ENCODE data around the gene NDUFAF2. TPM values are rescaled to one million over a fixed set of nuclear protein-coding genes. Genes with fewer than 3 reads are reported as not detected.

NDUFAF2 gene
- polyA plus RNA-seq, 1 of the 3 experiments (the other 2 are of a cell fraction), result 33.4 TPM

GRCh38 chr5:61100437-61100836 lies 155.4 kb downstream of the NDUFAF2 start:
- no peak overlapping the region for H3K4me3 ChIP-seq (ENCODE audit: low read depth in 2 of 2, low read length in 1 of 2)
- ChIA-PET POLR2A (no interaction called here), CTCF (interaction anchor here (1.6 kb wide), 1 partner anchor 43 kb away, joined by 4 read pairs; no protein-coding TSS in a partner anchor)
- no peak overlapping the region for H3K27ac ChIP-seq (ENCODE audit: low read depth in 2 of 2, low read length in 1 of 2)
- no peaks in the 10 kb centered on the region for H3K79me2 ChIP-seq (ENCODE audit: insufficient read depth)
- H4K20me1 ChIP-seq (ENCODE audit: insufficient read depth), result no peaks in the 10 kb centered on the region
- H3K9ac ChIP-seq, result no peak overlapping the region
- WGBS (ENCODE audit: low lambda C conversion rate), result 97% methylated on average over 4 of the region's 4 CpGs
- no peaks in the 10 kb centered on the region for H3K27me3 ChIP-seq (ENCODE audit: insufficient read depth)
- no peak for DNase-seq
- no peak overlapping the region for H2AFZ ChIP-seq (ENCODE audit: low read depth)
- no peak overlapping the region for H3K4me2 ChIP-seq
- peaks cover 0 to 9% of the 10 kb centered on the region in 2 experiments for H3K36me3 ChIP-seq (replicated peaks in 1 of 2; ENCODE audit: control insufficient read depth in 1 of 2, insufficient read depth in 2 of 2, low read length in 1 of 2)
- H3F3A ChIP-seq (replicated peaks; ENCODE audit: insufficient read depth), result no peaks in the 10 kb centered on the region
- H3K9me3 ChIP-seq, result no peaks in the 10 kb centered on the region
- TF ChIP-seq RFX5 (IDR thresholded peaks at IDR 0.05; ENCODE audit: low read length), result no peak
- no peak for TF ChIP-seq FOXM1 (IDR thresholded peaks at IDR 0.05; ENCODE audit: low read depth)
- no peak for TF ChIP-seq RCOR1 (IDR thresholded peaks at IDR 0.05; ENCODE audit: low read length)
- TF ChIP-seq MXI1 (IDR thresholded peaks at IDR 0.05; ENCODE audit: low read depth, low read length), result no peak
- TF ChIP-seq POLR2AphosphoS5 (IDR thresholded peaks at IDR 0.05; ENCODE audit: low read depth, low read length), result no peak
- TF ChIP-seq USF2 (IDR thresholded peaks at IDR 0.05; ENCODE audit: borderline replicate concordance, low read depth, low read length), result no peak
- no peak for TF ChIP-seq CHD2 (IDR thresholded peaks at IDR 0.05; ENCODE audit: low read length, partially characterized antibody)
- no peak for TF ChIP-seq IRF3 (IDR thresholded peaks at IDR 0.05; ENCODE audit: low read depth, low read length)
- no peak for TF ChIP-seq FOSL2 (IDR thresholded peaks at IDR 0.05; ENCODE audit: borderline replicate concordance, low read depth)
- TF ChIP-seq TEAD4 (IDR thresholded peaks at IDR 0.05; ENCODE audit: borderline replicate concordance, insufficient read depth), result no peak
- H3K9me2 ChIP-seq, result no peaks in the 10 kb centered on the region
- H3K4me1 ChIP-seq (ENCODE audit: control insufficient read depth in 1 of 2, insufficient read depth in 2 of 2, low read depth in 1 of 2, low read length in 1 of 2), result no peaks in the 10 kb centered on the region

- WGBS (ENCODE audit: low lambda C conversion rate), result 97% methylated on average over 1 of the region's 1 CpG
- H2AFZ ChIP-seq (ENCODE audit: low read depth), result no peak overlapping the region
- no peaks in the 10 kb centered on the region for H3K4me1 ChIP-seq (ENCODE audit: control insufficient read depth in 1 of 2, insufficient read depth in 2 of 2, low read depth in 1 of 2, low read length in 1 of 2)
- no peaks in the 10 kb centered on the region for H3K36me3 ChIP-seq (replicated peaks in 1 of 2; ENCODE audit: control insufficient read depth in 1 of 2, insufficient read depth in 2 of 2, low read length in 1 of 2)
- no peak overlapping the region for H3K4me3 ChIP-seq (ENCODE audit: low read depth in 2 of 2, low read length in 1 of 2)
- no peak for DNase-seq
- no peaks in the 10 kb centered on the region for H3K9me2 ChIP-seq
- TF ChIP-seq RXRA (IDR thresholded peaks at IDR 0.05; ENCODE audit: borderline replicate concordance, low read depth) (no peak), MXI1 (IDR thresholded peaks at IDR 0.05; ENCODE audit: low read depth, low read length) (no peak), MEF2A (IDR thresholded peaks at IDR 0.05; ENCODE audit: borderline replicate concordance, low read depth) (no peak), USF1 (IDR thresholded peaks at IDR 0.05; ENCODE audit: borderline replicate concordance, low read depth) (no peak), NRF1 (IDR thresholded peaks at IDR 0.05; ENCODE audit: low read depth, low read length) (no peak), TCF12 (IDR thresholded peaks at IDR 0.05) (no peak), JUND (IDR thresholded peaks at IDR 0.05) (no peak)
- CTCF ChIA-PET, result no interaction called here
- no peaks in the 10 kb centered on the region for H3K79me2 ChIP-seq (ENCODE audit: insufficient read depth)
- POLR2A ChIA-PET, result no interaction called here
- no peak overlapping the region for H3K9ac ChIP-seq
- H3F3A ChIP-seq (replicated peaks; ENCODE audit: insufficient read depth), result no peaks in the 10 kb centered on the region
- no peaks in the 10 kb centered on the region for H3K9me3 ChIP-seq
- H4K20me1 ChIP-seq (ENCODE audit: insufficient read depth), result no peaks in the 10 kb centered on the region
- no peak overlapping the region for H3K27ac ChIP-seq (ENCODE audit: low read depth in 2 of 2, low read length in 1 of 2)
- no peaks in the 10 kb centered on the region for H3K27me3 ChIP-seq (ENCODE audit: insufficient read depth)
- H3K4me2 ChIP-seq, result no peak overlapping the region
These were observed 169.4 kb downstream of the NDUFAF2 start for GRCh38 chr5:61114441-61114840.

Data from SK-N-SH (cell line).